ENCODE measurements around the gene RPSA. TPM values are rescaled to one million over a fixed set of nuclear protein-coding genes. Genes with fewer than 3 reads are reported as not detected.

Gene RPSA
- polyA plus RNA-seq, 2 of the 4 experiments (the other 2 are of a cell fraction): 2,484 to 3,141 TPM

DNA sequence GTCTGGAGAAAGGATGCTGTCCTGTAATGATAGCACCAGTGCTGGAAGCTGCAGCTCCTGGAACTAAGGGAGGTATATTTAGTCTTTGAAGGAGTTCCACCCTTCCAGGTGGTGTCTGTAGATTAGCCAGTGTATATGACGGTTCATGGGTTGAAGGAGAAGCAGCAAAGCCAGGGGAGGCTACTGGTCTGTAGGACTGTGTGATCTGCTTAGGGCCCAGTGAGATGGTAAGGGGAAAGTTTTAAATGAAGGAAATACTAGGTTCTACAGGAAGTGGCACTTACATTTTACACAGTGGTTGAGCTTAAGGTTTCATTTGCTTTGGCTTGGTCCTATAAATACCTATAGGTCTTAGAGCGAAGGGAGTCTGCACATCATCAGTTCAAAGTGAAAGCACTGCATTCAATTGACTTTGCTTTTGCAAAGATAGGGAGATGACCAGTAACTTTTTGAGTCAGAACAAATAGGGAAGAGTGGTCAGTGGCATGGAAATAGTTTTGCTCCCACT is 17.7 kb upstream of the RPSA start:
- TF ChIP-seq CHD4 (IDR thresholded peaks at IDR 0.05; ENCODE audit: borderline replicate concordance) (no peak), FOXS1 (CRISPR knock-in tag; IDR thresholded peaks at IDR 0.05) (no peak), POLR2AphosphoS2 (conservative IDR thresholded peaks at IDR 0.05; ENCODE audit: low read length) (no peak), CBX2 (IDR thresholded peaks at IDR 0.05; ENCODE audit: borderline replicate concordance, low read depth) (no peak), HDAC2 (IDR thresholded peaks at IDR 0.05) (no peak), HEYL (CRISPR knock-in tag; IDR thresholded peaks at IDR 0.05) (no peak)
- TF ChIP-seq, protein P1, sequence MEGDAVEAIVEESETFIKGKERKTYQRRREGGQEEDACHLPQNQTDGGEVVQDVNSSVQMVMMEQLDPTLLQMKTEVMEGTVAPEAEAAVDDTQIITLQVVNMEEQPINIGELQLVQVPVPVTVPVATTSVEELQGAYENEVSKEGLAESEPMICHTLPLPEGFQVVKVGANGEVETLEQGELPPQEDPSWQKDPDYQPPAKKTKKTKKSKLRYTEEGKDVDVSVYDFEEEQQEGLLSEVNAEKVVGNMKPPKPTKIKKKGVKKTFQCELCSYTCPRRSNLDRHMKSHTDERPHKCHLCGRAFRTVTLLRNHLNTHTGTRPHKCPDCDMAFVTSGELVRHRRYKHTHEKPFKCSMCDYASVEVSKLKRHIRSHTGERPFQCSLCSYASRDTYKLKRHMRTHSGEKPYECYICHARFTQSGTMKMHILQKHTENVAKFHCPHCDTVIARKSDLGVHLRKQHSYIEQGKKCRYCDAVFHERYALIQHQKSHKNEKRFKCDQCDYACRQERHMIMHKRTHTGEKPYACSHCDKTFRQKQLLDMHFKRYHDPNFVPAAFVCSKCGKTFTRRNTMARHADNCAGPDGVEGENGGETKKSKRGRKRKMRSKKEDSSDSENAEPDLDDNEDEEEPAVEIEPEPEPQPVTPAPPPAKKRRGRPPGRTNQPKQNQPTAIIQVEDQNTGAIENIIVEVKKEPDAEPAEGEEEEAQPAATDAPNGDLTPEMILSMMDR (IDR thresholded peaks at IDR 0.05): no peak
- TF ChIP-seq, protein P2, sequence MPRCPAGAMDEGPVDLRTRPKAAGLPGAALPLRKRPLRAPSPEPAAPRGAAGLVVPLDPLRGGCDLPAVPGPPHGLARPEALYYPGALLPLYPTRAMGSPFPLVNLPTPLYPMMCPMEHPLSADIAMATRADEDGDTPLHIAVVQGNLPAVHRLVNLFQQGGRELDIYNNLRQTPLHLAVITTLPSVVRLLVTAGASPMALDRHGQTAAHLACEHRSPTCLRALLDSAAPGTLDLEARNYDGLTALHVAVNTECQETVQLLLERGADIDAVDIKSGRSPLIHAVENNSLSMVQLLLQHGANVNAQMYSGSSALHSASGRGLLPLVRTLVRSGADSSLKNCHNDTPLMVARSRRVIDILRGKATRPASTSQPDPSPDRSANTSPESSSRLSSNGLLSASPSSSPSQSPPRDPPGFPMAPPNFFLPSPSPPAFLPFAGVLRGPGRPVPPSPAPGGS (IDR thresholded peaks at IDR 0.05): no peak
- ChIA-PET POLR2A (no interaction called here), CTCF (interaction anchor here (1.2 kb wide), 1 partner anchor 9 kb away, joined by 4 read pairs; no protein-coding TSS in a partner anchor)
- DNase-seq (ENCODE audit: low read depth in 1 of 2, low spot score in 1 of 2): no peak
- H3K4me3 ChIP-seq: no peak overlapping the region
- no peak for FAIRE-seq
- ATAC-seq: no peak
- H3K27ac ChIP-seq: no peak overlapping the region
- H3K4me2 ChIP-seq: no peak overlapping the region
- H3K9me3 ChIP-seq: no peaks in the 10 kb centered on the region
- H3K4me1 ChIP-seq: peaks cover 13% of the 10 kb centered on the region; the same call in 2 of the 3 replicates
- WGBS (ENCODE audit: missing lambda C conversion rate): 90% methylated on average over 2 of the region's 2 CpGs

DNA sequence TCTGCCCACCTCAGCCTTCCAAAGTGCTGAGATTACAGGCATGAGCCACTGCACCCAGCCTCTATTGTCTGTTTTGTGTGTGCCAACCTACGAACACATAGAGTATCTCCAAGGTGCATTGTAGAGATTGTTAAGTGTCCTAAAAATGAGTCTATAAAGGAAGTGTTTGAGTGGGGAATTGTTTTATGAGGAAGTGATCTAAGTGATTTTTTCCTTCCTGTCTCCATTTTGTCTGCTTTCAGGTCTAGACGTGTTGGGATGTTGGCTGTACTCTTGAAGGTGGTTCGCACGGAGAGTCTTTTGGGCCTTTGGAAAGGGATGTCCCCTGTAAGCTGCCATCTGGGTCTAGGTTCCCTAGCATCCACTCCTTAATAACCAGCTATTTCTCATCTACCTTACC is 16.3 kb upstream of the RPSA start:
- WGBS (ENCODE audit: missing lambda C conversion rate): 100% methylated on average over 4 of the region's 4 CpGs
- Histone ChIP-seq H3K4me3 (no peak overlapping the region), H3K4me1 (peaks cover 6% of the 10 kb centered on the region; the same call in 2 of the 3 replicates), H3K4me2 (no peak overlapping the region), H3K27ac (no peak overlapping the region), H3K9me3 (no peaks in the 10 kb centered on the region)
- TF ChIP-seq, protein P3, sequence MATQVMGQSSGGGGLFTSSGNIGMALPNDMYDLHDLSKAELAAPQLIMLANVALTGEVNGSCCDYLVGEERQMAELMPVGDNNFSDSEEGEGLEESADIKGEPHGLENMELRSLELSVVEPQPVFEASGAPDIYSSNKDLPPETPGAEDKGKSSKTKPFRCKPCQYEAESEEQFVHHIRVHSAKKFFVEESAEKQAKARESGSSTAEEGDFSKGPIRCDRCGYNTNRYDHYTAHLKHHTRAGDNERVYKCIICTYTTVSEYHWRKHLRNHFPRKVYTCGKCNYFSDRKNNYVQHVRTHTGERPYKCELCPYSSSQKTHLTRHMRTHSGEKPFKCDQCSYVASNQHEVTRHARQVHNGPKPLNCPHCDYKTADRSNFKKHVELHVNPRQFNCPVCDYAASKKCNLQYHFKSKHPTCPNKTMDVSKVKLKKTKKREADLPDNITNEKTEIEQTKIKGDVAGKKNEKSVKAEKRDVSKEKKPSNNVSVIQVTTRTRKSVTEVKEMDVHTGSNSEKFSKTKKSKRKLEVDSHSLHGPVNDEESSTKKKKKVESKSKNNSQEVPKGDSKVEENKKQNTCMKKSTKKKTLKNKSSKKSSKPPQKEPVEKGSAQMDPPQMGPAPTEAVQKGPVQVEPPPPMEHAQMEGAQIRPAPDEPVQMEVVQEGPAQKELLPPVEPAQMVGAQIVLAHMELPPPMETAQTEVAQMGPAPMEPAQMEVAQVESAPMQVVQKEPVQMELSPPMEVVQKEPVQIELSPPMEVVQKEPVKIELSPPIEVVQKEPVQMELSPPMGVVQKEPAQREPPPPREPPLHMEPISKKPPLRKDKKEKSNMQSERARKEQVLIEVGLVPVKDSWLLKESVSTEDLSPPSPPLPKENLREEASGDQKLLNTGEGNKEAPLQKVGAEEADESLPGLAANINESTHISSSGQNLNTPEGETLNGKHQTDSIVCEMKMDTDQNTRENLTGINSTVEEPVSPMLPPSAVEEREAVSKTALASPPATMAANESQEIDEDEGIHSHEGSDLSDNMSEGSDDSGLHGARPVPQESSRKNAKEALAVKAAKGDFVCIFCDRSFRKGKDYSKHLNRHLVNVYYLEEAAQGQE (IDR thresholded peaks at IDR 0.05): no peak
- TF ChIP-seq JUNB (IDR thresholded peaks at IDR 0.05) (no peak), GATA3 (IDR thresholded peaks at IDR 0.05; ENCODE audit: borderline replicate concordance) (no peak), PHF8 (IDR thresholded peaks at IDR 0.05; ENCODE audit: borderline replicate concordance, low read depth) (no peak), ZC3H11A (IDR thresholded peaks at IDR 0.05) (no peak), CHD2 (IDR thresholded peaks at IDR 0.05; ENCODE audit: low read length, partially characterized antibody) (no peak), FOXS1 (CRISPR knock-in tag; IDR thresholded peaks at IDR 0.05) (no peak), HDAC2 (IDR thresholded peaks at IDR 0.05) (no peak), NFE2L2 (conservative IDR thresholded peaks at IDR 0.05; ENCODE audit: low read length) (no peak), RAD21 (conservative IDR thresholded peaks at IDR 0.05 in 1 of 2, IDR thresholded peaks at IDR 0.05 in 1 of 2) (no peak), SMC3 (IDR thresholded peaks at IDR 0.05) (no peak), MAFK (IDR thresholded peaks at IDR 0.05; ENCODE audit: partially characterized antibody) (no peak), CBX2 (IDR thresholded peaks at IDR 0.05; ENCODE audit: borderline replicate concordance, low read depth) (no peak), POLR2A (IDR thresholded peaks at IDR 0.05; ENCODE audit: low read length) (no peak), NR3C1 (IDR thresholded peaks at IDR 0.05) (no peak), FOSB (CRISPR knock-in tag; IDR thresholded peaks at IDR 0.05) (no peak)
- TF ChIP-seq, protein P4, sequence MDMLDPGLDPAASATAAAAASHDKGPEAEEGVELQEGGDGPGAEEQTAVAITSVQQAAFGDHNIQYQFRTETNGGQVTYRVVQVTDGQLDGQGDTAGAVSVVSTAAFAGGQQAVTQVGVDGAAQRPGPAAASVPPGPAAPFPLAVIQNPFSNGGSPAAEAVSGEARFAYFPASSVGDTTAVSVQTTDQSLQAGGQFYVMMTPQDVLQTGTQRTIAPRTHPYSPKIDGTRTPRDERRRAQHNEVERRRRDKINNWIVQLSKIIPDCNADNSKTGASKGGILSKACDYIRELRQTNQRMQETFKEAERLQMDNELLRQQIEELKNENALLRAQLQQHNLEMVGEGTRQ (IDR thresholded peaks at IDR 0.05): no peak
- TF ChIP-seq, protein P5, sequence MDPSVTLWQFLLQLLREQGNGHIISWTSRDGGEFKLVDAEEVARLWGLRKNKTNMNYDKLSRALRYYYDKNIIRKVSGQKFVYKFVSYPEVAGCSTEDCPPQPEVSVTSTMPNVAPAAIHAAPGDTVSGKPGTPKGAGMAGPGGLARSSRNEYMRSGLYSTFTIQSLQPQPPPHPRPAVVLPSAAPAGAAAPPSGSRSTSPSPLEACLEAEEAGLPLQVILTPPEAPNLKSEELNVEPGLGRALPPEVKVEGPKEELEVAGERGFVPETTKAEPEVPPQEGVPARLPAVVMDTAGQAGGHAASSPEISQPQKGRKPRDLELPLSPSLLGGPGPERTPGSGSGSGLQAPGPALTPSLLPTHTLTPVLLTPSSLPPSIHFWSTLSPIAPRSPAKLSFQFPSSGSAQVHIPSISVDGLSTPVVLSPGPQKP (IDR thresholded peaks at IDR 0.05; ENCODE audit: low read depth, low read length): no peak
- TF ChIP-seq, protein P2 (IDR thresholded peaks at IDR 0.05): no peak
- DNase-seq (ENCODE audit: low read depth in 1 of 2, low spot score in 1 of 2) (no peak), FAIRE-seq (no peak), ATAC-seq (no peak)
- ChIA-PET POLR2A (no interaction called here), CTCF (interaction anchor here (1.4 kb wide), 1 partner anchor 57 kb away, joined by 5 read pairs; no protein-coding TSS in a partner anchor)
